Skeletal muscle cell (primary cell): ENCODE measurements around the gene PLRG1.

Experiments used
- DNase-seq: peaks from one replicate; pipeline ENCODE4 v3.0.0-alpha.2; 2010; ENCODE audit warnings: low read depth
- H3K4me3 ChIP-seq: 2 replicates; pipeline ENCODE4 v1.5.1; 2011; ENCODE audit warnings: low read depth, mild to moderate bottlenecking, control low read depth, low read length, moderate library complexity

The PLRG1 gene

DNA sequence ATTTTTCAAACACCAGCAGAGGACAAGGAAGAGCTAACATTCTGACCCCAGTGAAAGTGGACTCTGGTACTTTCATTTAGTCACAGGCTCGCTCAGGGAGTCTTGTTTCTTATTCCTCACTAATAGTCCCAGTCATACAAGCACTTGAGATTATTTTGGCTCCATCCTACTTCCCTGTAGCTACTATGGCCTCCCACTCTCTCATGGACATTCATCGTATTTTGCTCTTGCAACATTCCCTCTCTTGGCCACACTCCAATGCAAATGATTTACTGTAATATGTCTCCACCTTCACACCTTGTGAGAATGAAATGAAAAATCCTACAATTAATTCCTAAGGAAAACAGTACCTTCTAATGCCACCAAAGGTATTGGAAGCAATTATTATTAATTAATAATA lies 21.3 kb downstream of the PLRG1 start:
- no peak overlapping the region for H3K4me3 ChIP-seq
- no peak for DNase-seq

DNA sequence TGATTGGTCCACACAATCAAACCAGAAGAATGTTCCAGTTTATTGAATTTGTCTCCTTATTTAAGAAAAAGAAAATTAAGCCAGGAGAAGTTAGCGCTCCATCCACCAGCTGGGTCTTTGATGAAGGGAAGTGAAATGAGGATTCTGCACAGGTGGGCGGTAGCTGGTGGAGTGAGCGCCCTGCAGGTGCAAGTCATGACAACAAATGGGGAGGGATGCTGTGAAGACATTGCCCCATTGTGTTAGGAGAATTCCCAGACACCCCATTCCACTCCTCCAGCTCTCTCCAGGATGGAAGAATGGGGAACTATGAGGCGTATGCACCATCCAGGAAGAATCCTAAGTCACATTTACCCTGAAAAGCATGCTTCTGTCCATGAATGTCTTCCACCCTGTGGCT lies 22.9 kb downstream of the PLRG1 start:
- H3K4me3 ChIP-seq, result no peak overlapping the region
- DNase-seq, result no peak

DNA sequence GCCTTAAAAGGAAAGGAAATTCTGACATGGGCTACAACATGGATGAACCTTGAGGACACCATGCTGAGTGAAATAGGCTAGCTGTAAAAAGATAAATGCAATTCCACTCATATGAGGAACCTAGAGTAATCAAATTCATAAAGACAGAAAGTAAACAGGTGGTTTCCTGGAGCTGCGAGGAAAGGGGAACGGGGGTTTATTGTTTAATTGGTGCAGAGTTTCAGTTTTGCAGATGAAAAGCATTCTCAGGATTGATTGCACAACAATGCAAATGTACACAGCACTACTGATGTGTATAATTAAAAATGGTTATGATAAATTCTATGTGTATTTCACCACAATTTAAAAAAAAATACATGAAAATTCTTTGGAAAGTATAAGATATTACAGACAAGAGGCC lies 24.0 kb downstream of the PLRG1 start:
- DNase-seq, result no peak
- no peak overlapping the region for H3K4me3 ChIP-seq

DNA sequence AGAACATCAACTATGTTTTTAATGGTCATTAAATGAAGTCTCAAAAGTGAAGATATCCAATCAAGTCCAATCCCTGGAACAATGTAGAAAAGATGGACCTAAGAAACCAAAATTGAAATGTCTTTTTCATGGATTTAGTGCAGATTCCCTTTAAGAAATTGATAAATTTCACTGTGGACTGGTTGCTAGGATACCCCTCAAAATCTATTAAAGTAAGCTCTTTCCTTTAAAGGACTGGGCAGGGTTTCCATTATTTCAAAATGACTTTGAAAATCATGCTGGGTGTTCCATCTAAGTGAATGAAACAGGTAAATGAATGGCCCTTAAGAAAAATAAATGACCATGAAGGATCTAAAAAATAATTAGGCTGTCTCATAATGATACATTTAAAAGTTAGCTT lies 28.6 kb downstream of the PLRG1 start:
- DNase-seq, result no peak
- no peak overlapping the region for H3K4me3 ChIP-seq

DNA sequence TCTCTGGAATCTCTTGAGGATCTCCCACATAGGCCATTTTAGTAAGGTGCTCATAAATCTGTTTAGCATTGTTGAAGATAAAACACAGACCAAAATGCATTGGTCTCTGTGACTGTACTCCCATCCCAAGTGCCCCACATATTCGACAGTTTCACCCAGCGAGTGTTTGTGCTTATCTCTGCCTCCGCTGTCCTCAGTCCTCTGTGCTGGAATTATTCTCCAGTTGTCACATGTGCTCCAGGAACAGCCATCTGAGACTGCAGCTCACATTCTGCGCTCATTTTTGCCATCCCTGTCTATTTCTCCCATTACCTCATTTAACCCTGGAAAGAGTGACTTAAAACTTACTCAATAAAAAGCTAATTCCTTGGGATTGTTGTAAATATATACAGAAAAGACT lies 31.0 kb downstream of the PLRG1 start:
- DNase-seq, result no peak
- H3K4me3 ChIP-seq, result no peak overlapping the region

DNA sequence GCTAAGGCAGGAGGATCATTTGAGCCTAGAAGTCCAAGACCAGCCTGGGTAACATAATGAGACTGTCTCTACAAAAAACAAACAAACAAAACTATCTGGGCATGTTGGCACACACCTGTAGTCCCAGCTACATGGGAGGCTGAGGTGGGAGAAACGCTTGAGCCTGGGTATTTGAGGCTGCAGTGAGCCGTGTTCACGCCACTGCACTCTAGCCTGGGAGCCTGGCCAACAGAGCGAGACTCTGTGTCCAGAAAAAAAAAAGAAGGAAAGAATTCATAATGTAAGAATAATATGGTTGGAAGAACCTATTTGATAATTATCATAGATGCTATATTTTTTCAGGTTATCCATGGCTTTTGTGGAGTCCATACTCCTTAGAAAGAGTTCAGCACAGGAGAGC lies 32.6 kb downstream of the PLRG1 start:
- no peak overlapping the region for H3K4me3 ChIP-seq
- no peak for DNase-seq

DNA sequence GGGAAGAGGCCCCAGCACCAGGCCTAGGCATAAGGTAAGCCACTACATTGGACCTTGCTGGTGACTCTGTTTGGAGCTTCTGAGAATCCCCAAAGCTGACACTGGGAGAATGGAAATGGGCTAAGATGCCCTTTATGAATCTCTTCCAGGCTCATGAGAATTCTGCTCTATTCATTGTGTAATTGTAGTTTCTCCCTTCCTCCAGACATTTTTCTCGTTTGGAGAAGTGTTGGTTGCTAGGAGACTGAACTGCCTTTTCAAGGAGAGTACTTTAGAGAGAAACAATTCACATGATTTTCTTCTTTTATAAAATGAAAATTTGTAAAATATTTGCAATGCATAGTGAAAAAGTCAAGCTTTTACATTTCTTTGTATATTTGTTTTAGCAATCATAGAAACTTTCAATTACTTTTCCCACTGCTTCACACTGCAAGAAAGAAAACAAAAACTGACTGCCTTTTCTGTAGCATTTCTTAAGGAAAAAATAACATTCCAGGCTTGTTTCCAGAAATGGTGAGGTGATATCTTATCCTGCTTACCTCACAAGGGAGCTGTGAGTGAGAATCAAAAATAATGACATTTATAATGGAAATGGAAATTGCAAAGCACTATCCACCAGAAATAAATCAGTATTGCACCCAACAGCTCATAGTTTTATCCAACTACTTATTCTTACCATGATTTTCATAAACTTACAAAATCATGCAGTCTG lies 33.7 kb downstream of the PLRG1 start:
- DNase-seq, result no peak
- H3K4me3 ChIP-seq, result no peak overlapping the region

DNA sequence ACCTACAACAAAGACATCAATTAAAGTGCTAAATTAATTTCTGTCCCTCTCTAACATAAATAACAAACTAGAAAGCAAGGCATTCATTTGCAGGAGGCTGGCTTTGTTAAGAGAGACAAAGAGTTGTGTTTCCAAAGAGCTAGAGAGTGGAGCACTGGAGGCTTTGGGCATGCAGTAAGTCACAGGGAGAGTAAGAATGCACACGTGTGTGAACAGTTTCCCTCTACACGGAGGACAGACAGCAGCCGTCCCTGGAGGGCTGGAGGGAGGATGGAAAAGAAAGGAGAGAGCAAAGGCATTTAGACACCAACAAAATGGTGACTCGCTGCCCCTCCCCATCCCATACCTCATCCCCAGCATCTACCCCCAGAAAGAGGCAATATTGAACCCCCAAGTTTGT lies 38.2 kb downstream of the PLRG1 start:
- H3K4me3 ChIP-seq, result no peak overlapping the region

DNA sequence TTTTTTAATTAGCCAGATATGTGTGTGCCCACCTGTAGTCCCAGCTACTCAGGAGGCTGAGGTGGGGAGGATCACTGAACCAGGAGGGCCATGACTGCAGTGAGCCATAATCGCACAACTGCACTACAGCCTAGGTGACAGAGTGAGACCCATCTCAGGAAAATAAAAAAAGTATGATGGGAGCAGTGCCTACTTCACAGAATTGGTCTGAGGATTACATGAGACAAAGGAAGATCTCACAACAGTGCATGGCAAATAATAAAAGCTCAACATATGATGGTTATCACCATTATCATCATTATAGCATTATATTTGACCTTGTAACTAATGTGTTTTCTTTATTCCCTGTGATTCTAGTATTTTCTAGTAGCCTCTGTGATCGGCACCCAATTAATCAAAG lies 38.7 kb downstream of the PLRG1 start:
- no peak for DNase-seq
- H3K4me3 ChIP-seq, result no peak overlapping the region

More for the DNA sequence above, 38.2 kb downstream of the PLRG1 start:
- DNase-seq, result no peak

DNA sequence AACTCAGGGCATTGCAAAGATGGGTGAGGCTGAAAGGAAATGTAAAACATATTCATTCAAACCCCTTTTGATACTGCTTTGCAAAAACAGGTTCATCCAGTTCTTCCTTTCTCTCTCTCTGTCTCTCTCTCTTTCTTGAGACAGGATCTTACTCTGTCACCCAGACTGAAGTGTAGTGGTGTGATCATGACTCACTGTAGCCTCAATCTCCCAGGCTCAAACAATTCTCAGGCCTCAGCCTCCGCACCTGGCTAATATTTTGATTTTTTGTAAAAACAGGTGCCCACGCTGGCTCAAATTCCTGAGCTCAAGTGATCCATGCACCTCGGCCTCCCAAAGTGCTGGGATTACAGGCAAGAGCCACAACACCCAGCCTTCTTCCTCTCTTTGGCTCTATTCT lies 43.0 kb downstream of the PLRG1 start:
- no peak for DNase-seq
- no peak overlapping the region for H3K4me3 ChIP-seq

DNA sequence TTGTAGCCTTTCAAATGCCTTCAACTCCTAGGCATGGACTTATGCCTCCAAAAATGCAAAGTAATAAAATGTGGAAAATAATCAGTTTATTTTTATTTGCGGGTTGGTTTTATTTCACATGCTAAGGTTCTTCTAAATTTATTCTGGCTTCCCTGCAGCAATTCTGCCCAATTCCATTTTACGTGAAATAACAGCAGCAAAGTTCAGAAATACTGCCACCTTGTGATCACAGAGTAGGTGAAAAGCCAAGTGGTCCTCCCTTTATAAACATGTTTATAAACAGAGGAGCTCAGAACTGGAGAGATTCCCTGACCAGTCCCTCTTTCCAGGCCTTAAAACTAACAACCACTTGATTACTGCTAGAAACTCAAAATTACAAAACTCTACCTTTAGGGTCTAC lies 43.9 kb downstream of the PLRG1 start:
- DNase-seq, result peak; percentile 15

DNA sequence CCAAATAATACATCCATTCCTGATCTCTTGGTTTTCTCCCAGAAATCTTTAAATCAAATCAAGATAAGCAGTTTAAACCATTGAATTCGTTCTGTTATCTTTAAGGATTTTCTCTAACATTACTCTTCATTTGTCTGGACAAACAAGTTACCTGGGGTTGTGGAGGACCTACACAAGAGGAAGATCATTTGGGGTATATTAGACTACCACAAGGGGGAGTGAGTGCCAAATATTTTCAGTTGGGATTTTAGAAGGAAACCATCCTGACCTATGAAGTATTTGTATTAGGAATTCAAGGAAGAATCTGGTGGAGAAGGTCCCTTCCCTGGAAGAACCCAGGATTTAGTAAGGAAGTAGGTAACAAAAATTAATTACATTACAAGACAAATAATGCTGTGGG lies 46.6 kb downstream of the PLRG1 start:
- no peak overlapping the region for H3K4me3 ChIP-seq
- no peak for DNase-seq

More for the DNA sequence above, 43.9 kb downstream of the PLRG1 start:
- H3K4me3 ChIP-seq, result no peak overlapping the region

DNA sequence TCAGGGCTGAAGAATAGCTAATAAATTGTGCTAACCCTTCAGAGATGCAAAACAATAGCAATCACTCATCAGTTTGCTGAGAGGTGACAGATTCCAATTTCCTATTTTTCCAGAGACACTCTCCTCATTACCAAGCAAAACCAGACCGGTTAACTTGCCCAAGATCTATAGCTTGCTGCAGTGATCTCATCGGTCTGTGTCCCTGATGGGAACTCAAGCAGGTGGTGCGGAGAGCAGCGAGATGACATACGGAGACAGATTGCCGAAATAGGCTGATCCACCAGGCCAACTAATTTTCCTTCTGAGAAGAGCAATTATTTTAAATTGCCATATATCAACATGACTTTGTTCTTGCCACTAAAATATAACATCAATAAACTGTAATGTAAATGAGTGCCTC lies 48.1 kb downstream of the PLRG1 start:
- no peak overlapping the region for H3K4me3 ChIP-seq
- DNase-seq, result no peak

DNA sequence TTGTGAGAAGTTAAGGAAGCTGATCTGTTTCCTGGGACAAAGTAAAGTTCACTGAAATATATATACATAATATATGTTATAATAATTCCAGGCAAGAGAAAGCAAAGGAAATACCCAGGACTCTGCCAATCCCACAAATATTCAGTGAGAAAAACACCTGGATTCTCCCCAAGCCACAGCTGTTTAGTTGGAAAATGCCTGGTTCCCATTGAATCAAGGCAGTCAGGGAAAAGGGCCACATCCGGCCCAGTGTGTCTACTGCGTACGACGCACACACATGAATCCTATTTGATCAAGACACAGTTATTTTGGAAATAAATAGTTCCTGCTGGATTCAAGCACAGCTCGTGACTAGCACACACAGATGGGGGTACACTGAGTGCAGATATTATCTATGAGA lies 52.3 kb downstream of the PLRG1 start:
- no peak for DNase-seq
- no peak overlapping the region for H3K4me3 ChIP-seq

DNA sequence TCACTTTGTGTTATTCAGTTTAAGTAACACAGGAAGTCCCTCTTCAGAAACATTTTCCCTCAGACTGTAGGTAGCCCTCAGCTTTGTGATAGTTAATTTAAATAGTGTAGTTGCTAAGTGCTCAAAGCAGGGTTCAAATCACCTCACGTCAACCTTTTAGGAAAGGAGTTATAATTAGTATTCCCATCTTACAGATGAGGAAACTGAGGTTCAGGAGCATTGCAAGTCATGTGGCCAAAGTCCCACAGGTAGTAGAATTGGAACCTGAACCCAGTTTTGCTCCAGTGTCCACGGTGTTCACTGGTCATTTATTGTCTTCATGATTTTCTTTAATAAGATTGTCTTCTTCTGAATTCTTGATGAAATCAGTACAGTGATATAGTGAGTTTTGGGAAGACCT lies 54.3 kb downstream of the PLRG1 start:
- H3K4me3 ChIP-seq, result no peak overlapping the region
- DNase-seq, result no peak

DNA sequence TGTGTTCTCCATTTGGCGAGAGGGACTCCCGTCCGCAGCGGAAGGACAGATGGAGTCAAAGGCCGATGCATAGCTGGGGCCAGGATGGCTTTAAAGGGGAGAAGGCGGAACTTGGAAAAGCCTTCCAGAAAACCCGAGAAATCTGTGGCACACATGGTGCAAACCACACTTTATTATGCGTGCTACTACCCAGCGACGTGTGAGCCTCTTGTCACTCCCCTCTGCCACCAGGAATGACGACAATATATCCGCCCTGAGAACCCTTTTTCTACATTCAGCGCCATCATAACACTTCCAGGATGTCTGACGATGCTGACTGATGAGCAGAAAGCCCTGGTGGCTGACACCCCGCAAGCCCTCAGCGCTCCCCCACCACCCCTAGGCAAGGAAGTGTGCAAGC lies 57.9 kb downstream of the PLRG1 start:
- no peak overlapping the region for H3K4me3 ChIP-seq
- no peak for DNase-seq

DNA sequence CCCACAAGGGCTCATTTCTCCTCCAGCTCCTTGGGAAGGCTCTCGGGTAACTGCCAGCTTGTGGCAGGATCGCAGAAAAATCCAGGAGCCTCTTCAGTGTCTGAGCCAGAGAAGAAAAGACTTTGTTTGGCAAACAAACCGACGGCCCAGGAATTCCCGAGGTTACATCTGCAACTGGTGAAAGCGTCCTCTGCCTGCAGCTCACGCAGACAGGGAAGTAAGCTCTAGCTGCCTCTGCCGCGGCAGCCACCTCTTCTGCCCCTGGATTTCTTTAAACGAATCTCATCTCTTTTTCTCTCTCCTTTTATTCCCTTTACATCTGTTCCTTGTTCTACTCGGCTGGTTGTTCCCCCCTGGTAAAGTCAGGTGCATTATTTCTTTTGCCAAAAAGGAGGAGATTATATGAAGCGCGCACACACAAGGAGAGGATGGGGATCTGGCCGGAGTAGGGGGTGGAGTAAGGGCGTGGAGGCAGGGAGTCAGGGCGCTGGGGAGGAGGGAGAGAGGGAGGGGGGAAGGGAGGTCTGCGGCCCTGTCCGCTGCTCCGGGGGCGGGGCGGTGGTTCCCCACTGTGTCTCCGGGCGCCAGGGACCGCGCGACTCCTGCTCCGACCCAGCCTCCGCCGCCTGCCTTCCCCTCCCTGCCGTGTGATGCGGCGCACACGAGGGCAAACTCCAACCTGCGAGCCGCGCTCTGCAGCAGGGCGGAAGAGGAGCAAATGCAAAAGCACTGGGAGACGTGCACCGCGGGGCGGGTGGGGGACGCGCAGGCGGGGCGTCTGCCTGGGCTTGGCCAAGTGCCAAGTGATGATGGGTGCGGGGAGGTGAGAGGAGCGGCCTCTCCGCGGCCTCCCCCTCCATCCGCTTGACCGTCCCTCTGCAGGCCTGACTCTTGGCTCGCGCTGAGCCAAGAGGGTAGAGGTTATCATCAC lies 58.6 kb downstream of the PLRG1 start, which contains the start of gene DCHS2:
Gene DCHS2 (minus strand): TSS at position 459 of the 931 bp plus-strand sequence. CDS start 444 bp downstream, at position 15.
- no peak for DNase-seq
- peak within 1 kb of the TSS; percentile 34 for H3K4me3 ChIP-seq

DNA sequence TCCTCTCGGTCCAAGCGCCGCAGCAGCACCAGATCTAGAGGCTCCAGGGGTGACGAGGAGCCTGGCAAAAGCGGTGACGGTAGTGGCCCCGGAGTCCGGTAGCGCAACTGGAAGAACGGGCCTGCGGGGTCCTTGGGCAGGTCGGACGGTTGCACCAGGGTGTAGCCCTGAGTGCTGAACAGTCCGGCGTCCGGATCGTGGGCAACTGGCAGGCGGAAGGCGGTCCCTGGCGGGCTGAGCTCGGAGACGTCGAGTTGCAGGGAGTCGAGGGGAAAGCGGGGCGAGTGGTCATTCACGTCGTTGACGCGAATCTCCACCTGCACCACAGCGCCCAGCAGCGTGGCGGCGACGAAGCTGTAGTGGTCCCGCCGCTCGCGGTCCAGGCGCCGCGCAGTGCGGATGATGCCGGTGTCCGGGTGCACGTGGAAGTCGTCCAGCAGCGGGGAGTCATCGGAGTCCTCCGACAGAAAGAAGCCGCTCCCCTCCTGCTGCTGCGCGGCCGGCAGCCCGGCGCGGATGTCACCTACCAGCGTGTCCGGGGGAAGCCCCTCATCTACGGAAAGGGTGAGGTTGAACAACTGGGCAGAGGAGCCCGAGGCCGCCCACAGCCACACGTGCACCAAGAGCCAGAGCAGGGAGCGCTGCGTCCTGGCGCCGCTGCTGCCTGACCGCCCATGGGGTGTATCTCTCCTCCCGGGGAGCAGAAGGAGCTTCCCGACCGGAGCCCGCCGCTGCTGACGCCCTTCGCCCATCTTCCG lies 59.4 kb downstream of the PLRG1 start:
- DNase-seq, result no peak
- peak overlapping the region; percentile 34 for H3K4me3 ChIP-seq

DNA sequence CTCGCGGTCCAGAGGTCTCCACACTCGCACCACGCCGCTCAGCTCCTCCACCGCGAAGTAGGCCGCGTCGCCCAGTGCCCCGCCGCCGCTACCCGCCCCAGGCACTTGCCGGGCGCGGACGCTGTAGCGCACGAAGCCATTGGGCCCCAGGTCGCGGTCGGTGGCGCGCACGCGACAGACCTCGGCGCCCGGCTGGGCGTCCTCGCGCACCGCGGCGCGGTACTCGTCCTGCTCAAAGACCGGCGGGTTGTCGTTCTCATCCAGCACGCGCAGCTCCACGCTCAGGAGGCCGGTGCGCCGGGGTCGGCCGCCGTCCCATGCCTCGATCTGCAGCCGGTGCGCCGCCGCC lies 60.0 kb downstream of the PLRG1 start:
- H3K4me3 ChIP-seq, result no peak overlapping the region
- no peak for DNase-seq

DNA sequence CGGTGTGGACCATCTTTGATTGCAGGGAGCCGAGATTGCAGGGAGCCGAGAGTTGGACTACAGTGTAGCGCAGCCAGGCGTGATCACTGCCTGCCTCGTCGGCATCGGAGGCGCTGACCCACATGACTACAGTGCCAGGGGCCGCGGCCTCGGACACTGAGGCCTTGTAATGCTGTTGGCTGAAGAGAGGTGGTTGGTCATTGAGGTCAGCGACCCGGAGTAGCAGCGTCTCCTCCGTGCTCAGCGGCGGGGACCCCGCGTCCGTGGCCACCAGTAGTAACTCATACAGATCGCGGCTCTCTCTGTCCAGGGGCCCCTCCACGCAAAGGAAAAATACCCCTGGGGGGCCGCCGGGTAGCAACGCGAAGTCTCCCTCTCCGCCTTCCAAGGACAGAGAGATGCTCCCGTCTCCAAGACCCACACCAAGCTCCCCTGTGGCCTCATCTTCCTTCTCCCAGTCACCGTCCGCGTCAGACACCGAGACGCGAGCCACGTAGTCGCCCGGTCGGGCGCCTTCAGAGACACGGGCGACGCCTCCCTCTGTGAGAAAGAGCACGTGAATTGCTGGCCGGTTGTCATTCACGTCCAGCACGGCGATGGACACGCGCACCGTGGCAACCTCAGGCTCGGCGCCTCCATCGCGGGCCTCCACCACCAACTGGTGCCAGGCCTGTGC lies 60.5 kb downstream of the PLRG1 start:
- no peak for DNase-seq
- H3K4me3 ChIP-seq, result no peak overlapping the region
